Measurements from ENCODE around the gene POU1F1.
A peak's percentile ranks its signal among the peaks of the same experiment; 100 is the strongest.
"Not testable (repeated sequence)": the region's sequence is repeated elsewhere in the genome, so short reads cannot be mapped to it uniquely, and the experiment has no call there.

The POU1F1 gene

DNA sequence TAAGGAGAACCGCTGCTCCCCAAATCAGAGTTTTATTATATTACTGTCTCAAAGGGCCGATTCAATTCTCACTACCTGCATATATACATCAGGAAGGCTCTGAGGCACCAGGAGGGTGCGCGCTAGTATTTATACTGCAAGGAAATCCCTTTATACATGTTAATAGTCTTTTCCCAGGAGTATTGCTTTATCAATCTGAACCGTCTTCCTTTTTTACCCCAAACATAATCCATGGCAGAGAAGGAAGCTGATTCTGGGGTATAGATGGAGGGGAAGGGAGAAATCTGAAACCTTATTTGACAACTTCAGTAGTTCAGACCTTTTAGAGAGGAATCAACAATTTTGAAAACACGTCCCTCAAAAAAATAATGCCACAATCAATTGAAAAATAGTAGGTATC, at the start of gene POU1F1:
Gene POU1F1, minus strand, starts transcription at position 101 of the 400 bp plus-strand sequence. CDS start 122 bp downstream, outside the sequence.
- no peak for DNase-seq (ENCODE audit: low spot score)

DNA sequence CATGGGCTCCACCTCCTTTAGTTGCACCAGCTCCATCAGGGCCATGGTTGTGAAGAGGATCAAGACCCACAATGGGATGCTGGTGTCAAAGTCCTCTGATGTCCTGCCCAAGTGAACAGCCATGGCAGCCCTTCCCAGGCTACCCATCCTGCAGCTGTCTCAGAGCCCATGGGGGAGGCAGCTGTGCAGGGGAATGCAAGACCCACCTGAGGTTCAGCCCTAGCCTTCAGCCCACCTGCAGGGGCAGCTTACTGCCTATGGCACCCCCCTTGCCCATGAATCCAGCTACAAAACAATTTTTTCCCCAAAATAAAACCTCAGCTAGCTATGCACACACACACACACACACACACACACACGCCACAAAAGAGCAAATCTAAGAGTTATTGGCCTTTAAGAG, 48.2 kb upstream of the POU1F1 start:
- no peak for DNase-seq (ENCODE audit: low spot score)

GRCh38 chr3:87320756-87321626, 44.6 kb upstream of the POU1F1 start:
- DNase-seq (ENCODE audit: low spot score) = no peak

GRCh38 chr3:87318617-87319021, 42.2 kb upstream of the POU1F1 start:
- DNase-seq (ENCODE audit: low spot score) = no peak

DNA sequence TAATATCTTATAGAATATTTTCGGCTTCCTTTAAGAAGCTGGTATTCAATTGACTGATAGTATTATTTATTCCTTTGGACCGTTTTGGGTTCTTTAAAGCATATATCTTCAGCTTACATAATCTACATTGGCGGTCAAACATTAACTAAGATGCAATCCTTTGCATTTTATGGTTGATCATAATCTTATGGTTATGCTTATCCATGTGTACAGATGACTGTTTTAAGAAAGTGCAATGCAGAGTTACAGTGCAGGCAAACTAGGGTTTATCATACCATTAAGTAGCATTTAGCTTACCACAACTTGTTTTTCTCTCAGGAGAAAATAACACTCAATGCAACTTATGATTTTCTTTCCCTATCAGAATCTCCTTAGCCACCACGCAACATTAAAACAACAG, 41.4 kb upstream of the POU1F1 start:
- no peak for DNase-seq (ENCODE audit: low spot score)

- no peak for DNase-seq (ENCODE audit: low spot score)
Measured at GRCh38 chr3:87313641-87314040, 37.3 kb upstream of the POU1F1 start.

GRCh38 chr3:87311309-87311708, 34.9 kb upstream of the POU1F1 start:
- no peak for DNase-seq (ENCODE audit: low spot score)

- no peak for DNase-seq (ENCODE audit: low spot score)
Measured at GRCh38 chr3:87309601-87310000, 33.2 kb upstream of the POU1F1 start.

DNA sequence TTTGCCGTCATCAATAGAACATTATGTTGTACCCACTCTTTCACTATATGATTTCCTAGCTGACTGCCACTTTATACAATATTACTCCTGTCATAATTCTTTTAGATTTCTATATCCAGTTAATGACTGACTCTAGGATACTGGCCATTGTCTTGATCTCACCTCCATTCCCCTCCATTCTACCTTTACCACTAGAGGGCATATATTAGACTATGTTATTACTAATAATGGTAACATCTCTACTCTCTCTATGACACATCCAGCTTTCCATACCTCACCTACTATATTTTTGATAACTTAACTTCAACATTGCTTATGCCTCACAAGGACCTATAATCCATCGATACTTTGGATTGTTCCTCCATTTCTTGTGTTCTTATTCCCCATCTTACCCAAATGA, 31.4 kb upstream of the POU1F1 start:
- DNase-seq (ENCODE audit: low spot score) = no peak

- DNase-seq (ENCODE audit: low spot score) = no peak
Measured at GRCh38 chr3:87305517-87305916, 29.1 kb upstream of the POU1F1 start.

- not testable (repeated sequence) for DNase-seq (ENCODE audit: low spot score)
Measured at GRCh38 chr3:87305031-87305430, 28.6 kb upstream of the POU1F1 start.

DNA sequence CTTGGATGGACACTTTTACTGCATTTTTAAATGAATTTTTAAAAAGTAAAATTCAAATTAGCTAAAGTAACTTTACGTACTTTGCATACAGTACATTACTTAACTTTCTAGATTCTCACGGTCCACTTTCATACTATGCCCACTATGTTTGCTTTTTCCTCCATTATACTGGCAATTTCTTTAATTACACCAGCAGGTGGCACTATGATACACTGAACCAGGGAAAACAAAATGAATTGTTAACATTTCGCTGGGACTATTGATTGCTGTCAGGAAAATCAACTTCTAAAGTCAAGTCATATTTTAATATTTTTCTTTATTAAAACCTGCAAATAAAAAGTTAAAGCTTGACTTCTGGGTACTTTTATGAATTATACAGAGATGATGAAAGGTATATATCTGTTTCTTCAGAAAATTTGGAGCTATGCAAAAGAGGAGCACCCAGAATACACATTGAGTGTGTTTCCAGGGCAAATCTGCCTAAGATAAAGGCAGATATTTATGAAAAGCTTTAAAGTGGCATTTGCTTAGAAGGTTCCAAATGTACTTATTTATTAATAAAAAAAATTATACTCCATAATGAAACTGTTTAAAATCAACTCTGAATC, 21.8 kb upstream of the POU1F1 start:
- DNase-seq (ENCODE audit: low spot score) = peak; percentile 53

DNA sequence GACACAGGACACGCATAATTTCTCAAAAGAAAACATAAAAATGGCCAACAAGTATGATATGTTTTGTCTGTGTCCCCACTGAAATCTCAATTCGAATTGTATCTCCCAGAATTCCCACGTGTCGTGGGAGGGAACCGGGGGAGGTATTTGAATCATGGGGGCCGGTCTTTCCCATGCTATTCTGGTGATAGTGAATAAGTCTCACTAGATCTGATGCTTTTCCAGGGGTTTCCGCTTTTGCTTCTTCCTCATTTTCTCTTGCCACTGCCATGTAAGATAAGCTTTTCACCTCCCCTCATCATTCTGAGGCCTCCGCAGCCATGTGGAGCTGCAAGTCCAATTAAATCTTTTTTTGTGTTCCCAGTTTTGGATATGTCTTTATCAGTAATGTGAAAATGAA, 12.1 kb upstream of the POU1F1 start:
- DNase-seq (ENCODE audit: low spot score) = no peak

- no peak for DNase-seq (ENCODE audit: low spot score)
Measured at GRCh38 chr3:87287011-87287410, 10.6 kb upstream of the POU1F1 start.

GRCh38 chr3:87272718-87273341, 3.6 kb downstream of the POU1F1 start:
- no peak for DNase-seq (ENCODE audit: low spot score)

DNA sequence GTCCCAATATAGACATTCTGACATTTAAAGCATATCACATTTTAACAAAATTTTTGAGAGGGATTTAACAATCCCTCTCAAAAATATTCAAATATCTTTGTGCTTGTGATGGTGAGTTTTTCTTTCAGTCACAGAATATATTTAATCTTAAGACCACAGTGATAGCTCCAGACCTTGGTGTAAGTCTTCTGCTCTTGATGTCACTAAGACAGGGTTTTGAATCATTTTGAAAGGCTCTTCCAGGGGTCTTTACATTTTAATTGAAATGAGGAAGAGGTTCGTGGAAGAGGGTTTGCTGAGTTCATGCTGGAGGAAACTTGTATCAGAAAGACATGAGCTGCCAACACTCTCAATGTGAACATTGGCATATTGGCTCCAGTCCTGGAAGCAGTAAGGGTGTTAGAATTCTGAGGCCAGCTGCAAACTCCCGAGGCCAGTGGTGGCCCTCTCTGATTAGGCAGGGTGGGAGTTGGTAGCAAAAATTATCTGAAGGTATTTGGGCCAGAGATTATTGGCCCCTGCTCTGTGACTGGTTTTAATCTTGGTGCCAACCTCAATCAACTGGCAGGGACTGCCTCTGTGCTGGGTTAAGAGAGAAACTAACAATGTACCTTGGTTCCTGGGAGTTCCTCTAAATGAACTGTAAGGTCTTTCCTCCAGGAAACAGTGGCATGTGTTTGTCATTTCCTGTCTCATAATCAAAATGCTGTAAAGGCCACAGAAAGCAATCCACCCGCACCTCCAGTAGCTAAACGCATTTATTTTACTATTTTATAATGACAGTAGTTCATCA, 5.3 kb downstream of the POU1F1 start:
- no peak for DNase-seq (ENCODE audit: low spot score)

DNA sequence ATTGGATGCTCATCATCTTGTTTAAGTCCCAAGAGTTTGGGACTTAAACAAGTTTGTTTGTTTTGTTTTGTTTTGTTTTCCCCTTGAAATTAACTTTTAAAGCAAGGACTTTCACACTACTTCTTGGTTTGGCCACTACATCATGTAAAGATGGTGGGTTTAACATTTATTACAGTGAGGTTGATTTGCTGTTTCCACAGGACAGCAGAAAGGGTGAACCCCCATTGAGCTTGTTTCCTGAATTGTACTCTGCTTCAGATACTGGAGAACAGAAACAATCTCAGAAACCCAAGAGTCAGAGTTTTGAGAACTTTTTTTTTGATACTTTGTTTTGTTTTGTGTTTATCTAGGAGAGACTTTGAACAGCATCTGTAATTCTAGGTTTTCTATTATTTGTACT, 6.7 kb downstream of the POU1F1 start:
- no peak for DNase-seq (ENCODE audit: low spot score)

DNA sequence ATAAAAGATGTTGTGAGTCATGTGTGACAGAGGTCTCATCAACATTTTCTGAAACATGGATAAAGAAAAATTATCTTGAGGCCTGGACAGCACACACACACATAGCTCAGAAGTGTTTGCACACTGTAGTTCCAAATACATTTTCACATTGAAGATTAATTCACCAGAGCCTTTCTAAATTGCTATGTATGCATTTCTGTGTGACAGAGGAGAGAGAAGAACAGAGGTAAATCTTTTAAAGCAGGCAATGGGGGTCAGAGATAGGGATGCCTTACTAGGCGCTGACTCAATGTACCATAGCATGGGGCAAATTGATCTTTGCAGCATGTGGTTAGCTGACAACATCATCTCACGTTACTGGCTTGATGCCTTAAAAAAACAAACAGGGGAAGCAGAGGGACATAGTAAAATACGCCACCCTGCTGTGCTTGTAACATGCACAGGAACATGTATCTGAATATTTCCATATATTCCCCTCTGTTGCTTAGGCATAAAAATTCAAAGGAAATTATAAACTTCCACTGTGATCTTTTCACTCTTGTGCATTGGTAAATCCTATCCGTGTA, 7.7 kb downstream of the POU1F1 start:
- DNase-seq (ENCODE audit: low spot score) = no peak

- DNase-seq (ENCODE audit: low spot score) = no peak
Measured at GRCh38 chr3:87267953-87268645, 8.3 kb downstream of the POU1F1 start.

- no peak for DNase-seq (ENCODE audit: low spot score)
Measured at GRCh38 chr3:87261925-87262324, 14.5 kb downstream of the POU1F1 start.

DNA sequence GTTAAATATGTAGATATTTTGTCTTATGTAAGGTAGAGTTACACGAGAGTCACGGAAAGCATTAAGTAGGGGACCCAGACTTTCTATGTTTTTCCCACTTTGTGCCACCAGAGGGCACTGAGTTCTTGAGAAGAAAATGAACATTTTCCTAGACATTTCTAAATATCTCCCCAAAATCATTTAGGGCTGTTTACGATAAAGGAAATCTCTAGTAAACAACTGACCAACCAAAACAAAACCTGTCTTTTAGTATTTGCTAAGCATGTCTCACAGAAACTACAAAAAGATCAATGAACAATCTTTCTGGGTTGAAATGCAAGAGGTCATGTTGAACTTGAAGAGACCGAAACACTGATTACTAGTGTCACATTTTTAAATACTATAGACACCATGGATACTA, 16.1 kb downstream of the POU1F1 start:
- peak; percentile 50 for DNase-seq (ENCODE audit: low spot score)

Data from cerebellar cortex (tissue), 1 donor.